Measurements from ENCODE around the gene EDEM3.
"Not testable (repeated sequence)": the region's sequence is repeated elsewhere in the genome, so short reads cannot be mapped to it uniquely, and the experiment has no call there.

The EDEM3 gene, protein sequence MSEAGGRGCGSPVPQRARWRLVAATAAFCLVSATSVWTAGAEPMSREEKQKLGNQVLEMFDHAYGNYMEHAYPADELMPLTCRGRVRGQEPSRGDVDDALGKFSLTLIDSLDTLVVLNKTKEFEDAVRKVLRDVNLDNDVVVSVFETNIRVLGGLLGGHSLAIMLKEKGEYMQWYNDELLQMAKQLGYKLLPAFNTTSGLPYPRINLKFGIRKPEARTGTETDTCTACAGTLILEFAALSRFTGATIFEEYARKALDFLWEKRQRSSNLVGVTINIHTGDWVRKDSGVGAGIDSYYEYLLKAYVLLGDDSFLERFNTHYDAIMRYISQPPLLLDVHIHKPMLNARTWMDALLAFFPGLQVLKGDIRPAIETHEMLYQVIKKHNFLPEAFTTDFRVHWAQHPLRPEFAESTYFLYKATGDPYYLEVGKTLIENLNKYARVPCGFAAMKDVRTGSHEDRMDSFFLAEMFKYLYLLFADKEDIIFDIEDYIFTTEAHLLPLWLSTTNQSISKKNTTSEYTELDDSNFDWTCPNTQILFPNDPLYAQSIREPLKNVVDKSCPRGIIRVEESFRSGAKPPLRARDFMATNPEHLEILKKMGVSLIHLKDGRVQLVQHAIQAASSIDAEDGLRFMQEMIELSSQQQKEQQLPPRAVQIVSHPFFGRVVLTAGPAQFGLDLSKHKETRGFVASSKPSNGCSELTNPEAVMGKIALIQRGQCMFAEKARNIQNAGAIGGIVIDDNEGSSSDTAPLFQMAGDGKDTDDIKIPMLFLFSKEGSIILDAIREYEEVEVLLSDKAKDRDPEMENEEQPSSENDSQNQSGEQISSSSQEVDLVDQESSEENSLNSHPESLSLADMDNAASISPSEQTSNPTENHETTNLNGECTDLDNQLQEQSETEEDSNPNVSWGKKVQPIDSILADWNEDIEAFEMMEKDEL

GRCh38 chr1:184754476-184755225 lies at the start of gene EDEM3:
TSS of gene EDEM3 (minus strand) at chr1:184754858. CDS start at chr1:184754646, 212 bp downstream.
- DNase-seq = peak; percentile 95 to 96

- no peak for DNase-seq
These were observed 49.6 kb upstream of the EDEM3 start for GRCh38 chr1:184804220-184804619.

DNA sequence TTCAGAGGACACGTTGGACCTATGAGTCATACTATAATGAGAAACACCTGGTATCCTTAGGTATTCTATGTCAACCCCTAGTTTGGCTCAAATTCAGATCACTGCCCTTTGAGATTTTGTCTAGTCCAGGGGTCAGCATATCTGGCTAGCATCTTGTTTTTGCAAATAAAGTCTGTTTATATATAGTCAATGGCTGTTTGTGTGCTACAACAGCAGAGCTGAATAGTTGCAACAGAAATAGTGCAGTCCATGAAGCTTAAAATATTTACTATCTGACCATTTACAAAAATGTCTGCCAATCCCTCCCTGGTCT lies 48.5 kb upstream of the EDEM3 start:
- no peak for DNase-seq

- no peak for DNase-seq
These were observed 47.9 kb upstream of the EDEM3 start for GRCh38 chr1:184802354-184803179.

- DNase-seq = no peak
These were observed 46.8 kb upstream of the EDEM3 start for GRCh38 chr1:184801503-184801902.

GRCh38 chr1:184800876-184801275 lies 46.2 kb upstream of the EDEM3 start:
- no peak for DNase-seq

GRCh38 chr1:184793967-184794366 lies 39.3 kb upstream of the EDEM3 start:
- no peak for DNase-seq

DNA sequence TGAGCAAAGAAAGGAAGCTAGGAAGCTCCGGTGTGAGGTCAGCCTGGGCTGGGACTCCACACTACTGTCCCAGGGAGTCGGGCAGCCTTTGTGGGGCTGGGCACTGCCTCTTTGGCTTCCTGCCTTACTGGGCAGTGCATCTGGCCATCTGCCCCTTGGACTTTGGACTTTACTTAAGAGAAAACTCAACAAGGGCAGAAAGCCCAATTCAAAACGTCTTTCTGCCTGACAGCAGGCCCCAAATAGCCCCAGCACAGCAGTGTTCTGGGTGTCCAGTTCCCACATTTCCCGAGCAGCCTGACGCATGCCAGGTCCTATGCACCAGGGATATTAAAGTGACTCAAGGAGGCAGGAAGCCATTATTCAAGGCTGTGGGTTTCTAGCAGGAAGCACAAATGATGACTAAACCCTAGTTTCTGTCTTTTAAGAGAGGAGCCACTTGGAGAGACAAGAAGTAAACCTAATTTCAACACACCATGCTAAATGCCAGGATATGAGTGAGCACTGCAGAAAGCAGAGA lies 37.9 kb upstream of the EDEM3 start:
- peak; percentile 27 to 30 for DNase-seq

DNA sequence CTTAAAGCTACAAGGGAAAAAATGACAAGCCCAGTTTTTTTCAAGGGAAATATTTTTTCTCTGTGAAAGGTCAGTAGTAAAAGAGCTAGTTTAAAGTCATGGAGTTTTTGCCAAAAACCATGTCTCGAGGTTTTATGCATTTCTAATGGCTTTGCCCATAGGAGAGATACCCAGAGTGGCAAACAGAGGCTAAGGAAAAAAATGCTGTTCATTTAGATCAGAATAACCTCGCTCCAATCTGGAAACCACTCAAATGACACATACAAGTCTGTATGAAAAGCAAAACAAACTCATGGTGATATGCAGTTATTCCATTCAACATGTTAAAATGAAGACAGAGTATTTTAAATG lies 36.9 kb upstream of the EDEM3 start:
- no peak for DNase-seq

DNA sequence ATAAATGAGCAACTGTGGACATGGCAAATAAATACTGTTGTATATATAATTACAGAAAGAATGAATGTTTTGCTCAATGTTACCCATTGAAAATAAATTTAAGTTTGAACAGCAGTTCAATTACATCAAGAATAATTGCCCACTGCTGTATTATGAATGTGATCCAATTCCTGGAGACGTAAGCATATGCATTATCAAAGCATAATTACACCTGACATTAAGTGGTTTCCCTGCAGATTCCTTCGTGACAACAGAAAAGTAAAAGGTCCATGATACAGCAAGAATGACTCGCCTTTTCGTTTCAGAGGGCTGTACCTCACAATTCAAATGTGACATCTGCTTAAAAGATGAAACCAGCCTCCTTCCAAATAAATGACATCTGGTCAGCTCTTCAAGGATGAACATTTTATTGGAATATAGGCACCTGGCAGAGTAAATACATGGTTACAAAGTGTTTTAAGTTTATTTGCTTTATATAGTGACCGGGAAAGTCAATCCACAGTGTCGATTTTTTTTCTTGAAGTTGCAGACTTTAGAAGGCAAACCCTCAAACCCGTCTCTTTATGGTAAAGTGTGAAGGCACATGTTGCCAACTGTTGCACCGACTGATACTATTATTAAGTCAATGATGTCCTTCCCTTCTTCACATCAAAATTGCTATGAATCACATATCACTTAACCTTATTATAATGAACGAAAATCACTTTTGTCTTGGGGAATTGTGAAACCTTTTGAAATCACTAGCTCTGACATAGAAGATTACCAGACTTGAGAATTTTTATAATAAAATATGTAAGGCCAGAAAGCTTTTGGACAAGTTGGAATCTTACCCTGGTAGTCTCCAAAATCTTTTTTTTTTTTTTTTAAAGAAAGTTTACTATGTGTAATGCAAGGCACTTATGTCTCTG lies 36.2 kb upstream of the EDEM3 start:
- no peak for DNase-seq

DNA sequence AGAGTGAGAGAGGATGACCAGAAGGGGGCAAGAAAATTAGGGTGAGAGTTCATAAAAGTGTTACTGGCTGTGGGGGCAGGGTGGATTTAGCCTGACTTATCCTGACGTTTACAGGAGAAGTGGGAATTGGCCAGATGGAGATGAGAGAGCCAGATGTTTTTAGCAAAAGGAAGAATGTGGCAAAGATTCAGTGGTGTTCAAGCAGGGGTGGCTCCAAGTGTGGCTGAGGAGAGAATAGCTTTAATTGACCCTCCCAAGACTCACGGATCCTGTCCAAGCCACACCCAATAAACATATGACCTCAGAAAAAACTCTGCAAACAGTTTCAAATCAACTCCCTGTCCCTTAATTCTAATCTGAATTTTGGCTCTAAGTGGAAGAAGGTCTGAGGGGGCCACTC lies 35.2 kb upstream of the EDEM3 start:
- no peak for DNase-seq

GRCh38 chr1:184788970-184789369 lies 34.3 kb upstream of the EDEM3 start:
- DNase-seq = no peak

GRCh38 chr1:184785529-184785928 lies 30.9 kb upstream of the EDEM3 start:
- no peak for DNase-seq

- not testable (repeated sequence) for DNase-seq
These were observed 29.1 kb upstream of the EDEM3 start for GRCh38 chr1:184783723-184784122.

DNA sequence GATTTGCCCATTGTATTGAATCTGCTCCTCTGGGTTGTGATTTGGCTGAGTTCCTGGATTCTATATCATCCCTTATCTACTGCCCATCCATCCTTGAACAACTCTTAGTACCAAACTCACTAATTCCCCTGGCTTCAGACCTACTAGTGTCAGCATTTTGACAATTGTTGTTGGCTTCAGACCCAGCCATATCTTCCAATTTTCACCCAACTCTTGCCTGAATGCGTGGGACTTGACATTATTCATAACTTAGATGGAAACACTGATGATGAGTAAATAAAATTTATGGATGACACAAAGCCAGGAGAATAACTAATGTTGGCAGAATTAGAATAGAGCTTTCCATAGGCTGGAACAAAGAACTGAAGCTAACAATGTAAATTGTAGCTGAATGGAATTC lies 27.3 kb upstream of the EDEM3 start:
- DNase-seq = no peak

DNA sequence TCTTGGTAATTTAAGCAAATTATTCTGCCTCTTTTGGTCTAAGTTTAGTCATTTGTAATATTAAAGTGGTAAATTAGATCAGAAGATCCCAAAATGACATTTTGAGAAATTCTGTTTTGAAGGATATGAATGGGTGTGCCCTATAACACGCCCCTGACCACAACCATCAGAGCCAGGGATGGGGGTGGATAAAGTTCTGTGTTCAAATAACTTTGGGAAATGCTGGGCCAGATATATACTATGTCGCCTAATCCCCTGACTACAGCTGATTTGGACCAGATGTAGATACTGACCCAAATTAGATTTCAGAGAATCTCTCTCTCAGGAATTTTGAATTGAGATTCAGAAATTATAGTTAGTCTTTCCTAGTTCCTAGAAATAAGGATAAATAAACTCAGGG lies 21.2 kb upstream of the EDEM3 start:
- no peak for DNase-seq

- DNase-seq = no peak
These were observed 20.7 kb upstream of the EDEM3 start for GRCh38 chr1:184775329-184775728.

GRCh38 chr1:184773762-184774320 lies 19.2 kb upstream of the EDEM3 start:
- DNase-seq = no peak

DNA sequence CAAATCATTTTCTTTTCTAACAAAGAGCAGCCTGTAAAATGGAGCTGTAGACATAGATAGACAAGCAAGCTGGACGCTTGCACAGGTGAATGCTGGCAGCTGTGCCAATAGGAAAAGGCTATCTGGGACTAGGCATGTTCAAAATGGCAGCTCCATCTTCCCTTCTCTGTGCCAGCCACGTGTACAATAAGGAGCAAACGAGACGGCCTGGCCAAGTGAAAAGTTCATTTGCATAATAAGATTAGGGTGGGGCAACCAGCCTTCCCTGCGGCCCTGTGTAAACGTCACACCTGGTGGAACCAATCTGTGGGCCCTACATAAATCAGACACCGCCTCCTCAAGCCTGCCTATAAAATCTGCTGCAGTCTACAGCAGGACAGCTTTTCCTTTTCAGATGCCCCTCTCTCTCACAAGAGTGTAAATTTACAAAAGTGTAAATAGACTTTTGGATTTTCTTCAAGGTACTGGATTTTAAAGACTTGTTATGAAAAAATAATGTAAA lies 16.6 kb upstream of the EDEM3 start:
- no peak for DNase-seq

GRCh38 chr1:184770181-184770979 lies 15.7 kb upstream of the EDEM3 start:
- DNase-seq = no peak

All from activated T-cell treated with anti-CD3 and anti-CD28 coated beads, Interleukin-2, amount 50 U/mL, for 48 hours (primary cell).